HG03280 (cell line): Measurements from ENCODE around the gene LUC7L2.
"Not testable (repeated sequence)": the region's sequence is repeated elsewhere in the genome, so short reads cannot be mapped to it uniquely, and the experiment has no call there.

Experiments
- ATAC-seq: cut with Tn5 transposase; IDR thresholded peaks from one replicate; pipeline ENCODE4 v1.9.1; 2021; ENCODE audit warnings: mild to moderate bottlenecking, moderate library complexity; ENCODE audit not compliant: unreplicated experiment

Gene LUC7L2

GRCh38 chr7:139393621-139394211 is 34.0 kb downstream of the LUC7L2 start:
- no peak for ATAC-seq

DNA sequence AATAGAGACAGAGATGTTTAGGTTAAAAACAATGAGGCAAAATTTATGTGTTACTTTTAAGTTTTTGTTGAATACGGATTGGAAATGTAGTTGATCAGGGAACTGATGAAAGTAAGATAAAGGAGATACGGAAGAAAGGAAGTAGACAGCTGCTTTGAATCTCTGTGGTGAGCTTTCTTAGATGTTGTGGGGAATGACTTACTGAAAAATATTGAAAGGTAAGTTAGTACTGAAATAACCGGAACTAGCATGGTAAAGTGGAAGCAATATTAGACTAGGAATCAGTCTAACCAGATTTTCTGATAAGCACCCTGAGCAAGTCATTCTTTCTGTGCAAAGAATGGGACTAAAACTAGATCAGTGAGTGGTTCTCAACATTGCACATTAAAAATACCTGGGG is 34.8 kb downstream of the LUC7L2 start:
- ATAC-seq: no peak

DNA sequence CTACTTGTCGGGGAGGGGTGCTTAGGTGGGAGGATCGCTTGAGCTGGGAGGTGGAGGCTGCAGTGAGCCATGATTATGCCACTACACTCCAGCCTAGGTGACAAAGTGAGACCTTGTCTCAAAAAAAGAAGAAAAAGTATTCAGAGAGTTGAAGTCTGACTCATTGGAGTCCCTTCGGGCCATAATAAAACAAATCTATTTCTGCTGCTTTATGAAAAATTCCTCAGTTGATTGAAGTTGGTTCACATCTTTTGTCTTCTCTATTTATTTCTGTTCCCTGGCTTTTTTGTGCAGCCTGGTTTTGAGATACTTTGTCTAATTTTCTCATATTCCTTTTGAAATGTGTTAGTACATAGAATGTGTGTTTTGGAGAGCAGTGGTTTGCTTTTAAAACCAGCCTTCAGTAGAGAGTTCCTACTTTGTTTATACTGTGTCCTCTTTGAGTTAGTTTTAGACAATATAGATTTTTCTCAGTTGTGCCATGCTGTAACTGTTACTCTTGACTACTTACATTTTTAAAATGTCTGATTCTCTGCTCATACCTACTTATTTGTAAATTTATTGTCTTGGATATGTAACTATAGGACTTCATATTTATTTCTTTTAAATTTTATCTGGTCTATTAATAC is 36.7 kb downstream of the LUC7L2 start:
- no peak for ATAC-seq

- no peak for ATAC-seq
Measured at GRCh38 chr7:139397192-139397591, 37.5 kb downstream of the LUC7L2 start.

DNA sequence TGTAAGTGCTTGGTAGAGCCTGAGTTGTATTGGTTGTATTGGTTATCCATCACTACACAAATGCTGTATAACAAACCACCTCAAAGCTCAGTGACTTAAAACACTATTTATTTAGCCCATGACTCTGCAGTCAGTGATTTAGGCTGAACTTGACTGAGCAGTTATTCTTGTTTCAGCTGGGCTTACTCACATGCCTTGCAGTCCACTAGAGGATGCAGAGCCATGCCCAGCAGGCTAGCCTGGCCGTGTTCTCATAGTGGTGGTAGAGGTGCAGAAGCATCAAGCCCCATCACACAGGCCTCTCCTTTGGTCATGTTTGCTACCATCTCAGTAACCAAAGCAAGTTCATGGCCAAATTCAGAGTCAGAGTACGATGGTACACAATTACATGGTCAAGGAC is 43.9 kb downstream of the LUC7L2 start:
- ATAC-seq: no peak

DNA sequence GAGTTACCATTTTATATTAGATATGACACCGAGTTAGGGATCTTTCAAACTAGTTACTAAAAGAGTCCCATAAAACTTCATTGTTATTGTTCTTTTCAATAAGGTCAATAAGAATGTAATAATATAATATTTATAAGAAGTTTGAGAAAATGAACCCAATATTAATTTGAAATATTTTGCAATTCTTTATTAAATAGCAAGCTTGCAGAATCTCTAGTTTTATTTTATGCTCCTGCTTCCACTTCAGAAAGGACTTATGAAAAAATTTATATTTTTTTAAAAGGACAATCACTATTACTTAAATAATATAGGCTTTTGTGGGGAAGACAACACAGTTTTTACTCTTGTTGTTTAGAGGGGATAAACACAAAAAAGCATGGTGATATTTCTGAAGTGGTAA is 47.9 kb downstream of the LUC7L2 start:
- no peak for ATAC-seq

- ATAC-seq: not testable (repeated sequence)
Measured at GRCh38 chr7:139414743-139415402, 55.2 kb downstream of the LUC7L2 start.

GRCh38 chr7:139416405-139416804 is 56.7 kb downstream of the LUC7L2 start:
- ATAC-seq: no peak

GRCh38 chr7:139417478-139417877 is 57.8 kb downstream of the LUC7L2 start:
- no peak for ATAC-seq

GRCh38 chr7:139421123-139421522 is 61.4 kb downstream of the LUC7L2 start:
- no peak for ATAC-seq

- no peak for ATAC-seq
Measured at GRCh38 chr7:139422126-139422525, 62.4 kb downstream of the LUC7L2 start.

DNA sequence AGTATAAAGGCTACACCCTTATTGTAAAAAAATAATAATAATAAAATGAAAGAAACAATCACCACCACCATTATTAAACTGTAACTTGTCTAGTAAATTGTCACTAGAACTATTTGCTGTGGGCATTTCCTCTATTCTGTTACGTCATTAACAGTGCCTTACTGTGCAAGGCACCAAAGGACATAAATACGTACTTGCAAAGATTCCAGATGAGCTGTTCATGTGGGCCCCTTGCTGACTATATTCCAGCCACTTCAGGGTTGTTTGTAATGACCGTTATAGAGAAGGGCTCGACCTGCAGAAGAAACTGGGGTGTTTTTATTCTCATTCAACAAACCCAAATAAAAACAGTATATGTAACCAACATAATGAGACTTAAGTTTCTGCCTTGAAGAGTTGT is 63.4 kb downstream of the LUC7L2 start:
- no peak for ATAC-seq

DNA sequence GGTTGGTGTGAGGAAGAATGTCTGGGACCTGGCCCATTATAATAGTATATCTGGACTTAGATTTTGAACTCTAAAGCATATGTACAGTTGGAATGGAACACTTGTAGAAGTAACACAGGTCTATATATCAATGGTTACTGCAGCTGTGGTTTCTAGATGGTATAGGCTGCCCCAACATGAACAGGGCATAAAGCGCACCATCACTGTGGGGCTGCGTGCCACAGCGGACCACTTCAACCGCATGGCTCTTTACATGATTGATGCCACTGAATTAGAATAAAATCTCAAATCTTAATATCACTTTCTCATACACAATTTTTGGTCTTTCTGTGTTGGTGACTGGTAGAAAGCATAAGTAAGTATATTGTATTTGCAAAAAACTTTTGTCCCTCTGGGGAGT is 64.3 kb downstream of the LUC7L2 start:
- no peak for ATAC-seq

DNA sequence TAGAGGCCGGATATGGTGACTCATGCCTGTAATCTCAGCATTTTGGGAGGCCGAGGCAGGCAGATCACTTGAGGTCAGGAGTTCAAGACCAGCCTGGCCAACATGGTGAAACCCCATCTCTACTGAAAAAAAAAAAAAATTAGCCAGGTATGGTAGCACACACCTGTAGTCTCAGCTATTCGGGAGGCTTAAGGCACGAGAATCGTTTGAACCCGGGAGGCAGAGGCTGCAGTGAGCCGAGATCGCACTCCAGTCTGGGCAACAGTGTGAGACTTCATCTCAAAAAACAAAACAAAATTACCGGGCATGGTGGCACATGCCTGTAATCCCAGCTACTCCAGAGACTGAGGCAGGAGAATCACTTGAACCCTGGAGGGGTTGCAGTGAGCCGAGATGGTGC is 66.0 kb downstream of the LUC7L2 start:
- not testable (repeated sequence) for ATAC-seq

- ATAC-seq: no peak
Measured at GRCh38 chr7:139426258-139427028, 66.7 kb downstream of the LUC7L2 start.

DNA sequence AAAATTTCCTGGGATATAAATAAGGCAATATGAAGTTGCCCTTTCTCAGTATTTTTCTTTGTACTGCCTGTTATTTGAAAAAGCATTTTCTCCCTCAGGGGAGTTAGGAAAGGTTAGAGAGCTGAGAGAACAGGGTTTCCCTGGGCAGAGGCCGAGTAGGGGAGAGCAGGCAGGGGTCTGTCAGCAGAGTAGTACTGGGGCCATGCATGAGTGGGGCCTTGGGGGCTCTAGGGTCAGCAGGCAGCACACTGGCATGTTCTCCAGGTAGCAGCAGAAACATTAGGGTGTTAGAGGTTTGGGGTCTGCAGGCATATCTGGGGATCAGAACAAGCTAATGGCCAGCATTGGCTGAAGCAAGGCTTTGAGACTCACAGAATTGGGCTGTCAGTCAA is 67.3 kb downstream of the LUC7L2 start:
- ATAC-seq: no peak

GRCh38 chr7:139427788-139428187 is 68.1 kb downstream of the LUC7L2 start:
- ATAC-seq: no peak

DNA sequence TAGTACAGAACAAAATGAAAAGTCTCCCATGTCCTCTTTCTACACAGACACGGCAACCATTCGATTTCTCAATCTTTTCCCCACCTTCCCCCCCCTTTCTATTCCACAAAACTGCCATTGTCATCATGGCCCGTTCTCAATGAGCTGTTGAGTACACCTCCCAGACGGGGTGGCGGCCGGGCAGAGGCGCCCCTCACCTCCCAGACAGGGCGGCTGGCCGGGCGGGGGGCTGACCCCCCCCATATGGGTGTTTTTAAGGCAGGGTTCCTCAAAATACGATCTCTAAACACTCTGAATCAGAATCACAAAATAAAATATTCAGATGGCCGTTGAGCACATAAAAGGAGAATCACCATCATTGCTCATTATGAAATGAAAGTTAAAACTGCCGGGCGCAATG is 70.0 kb downstream of the LUC7L2 start:
- not testable (repeated sequence) for ATAC-seq

- no peak for ATAC-seq
Measured at GRCh38 chr7:139430443-139430842, 70.7 kb downstream of the LUC7L2 start.

DNA sequence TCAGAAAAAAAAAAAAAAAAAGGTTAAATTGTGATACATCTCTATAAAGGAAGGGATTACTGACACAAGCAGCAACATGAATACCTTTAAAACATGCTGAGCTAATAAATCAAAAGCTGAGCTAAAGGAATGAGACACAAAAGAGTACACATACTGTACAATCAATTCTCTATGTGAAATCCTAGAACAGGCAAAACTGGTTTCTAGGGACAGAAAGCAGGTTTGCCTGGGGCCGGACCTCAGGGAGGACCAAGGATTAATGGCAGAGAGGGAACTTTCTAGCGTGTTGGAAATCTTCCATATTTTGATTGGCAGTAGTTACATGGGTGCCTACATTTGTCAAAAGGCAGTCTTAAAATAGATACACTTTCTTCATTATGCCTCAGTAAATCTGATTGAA is 71.3 kb downstream of the LUC7L2 start:
- no peak for ATAC-seq

GRCh38 chr7:139431459-139431858 is 71.8 kb downstream of the LUC7L2 start:
- no peak for ATAC-seq

DNA sequence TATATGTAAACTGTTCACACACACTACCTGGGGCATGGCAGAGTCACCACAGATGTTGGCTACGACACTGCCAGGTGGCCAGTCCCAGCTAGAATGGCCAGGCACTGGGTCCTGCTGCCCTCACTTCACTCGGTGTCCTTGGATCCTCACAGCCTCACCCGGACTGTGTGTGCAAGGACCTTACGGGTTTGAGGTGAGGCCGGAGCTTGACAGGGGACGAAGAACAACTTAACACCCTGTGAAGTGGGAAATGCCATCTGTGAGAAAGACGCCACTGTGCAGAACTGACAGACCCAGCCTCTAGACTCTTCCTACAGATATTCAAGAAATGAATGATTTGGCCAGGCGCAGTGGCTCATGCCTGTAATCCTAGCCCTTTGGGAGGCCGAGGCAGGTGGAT is 77.1 kb downstream of the LUC7L2 start:
- no peak for ATAC-seq
